DMS153 treated with DMSO at 0.1 percent for 48 hours (cell line): ENCODE results near the gene TEX10.
"Not testable (repeated sequence)": the region's sequence is repeated elsewhere in the genome, so short reads cannot be mapped to it uniquely, and the experiment has no call there.

Source experiments
- DNase-seq: peaks from one replicate; lab custom pipeline; 2025; ENCODE audit not compliant: unreplicated experiment; lab: John Stamatoyannopoulos, UW

Gene TEX10

DNA sequence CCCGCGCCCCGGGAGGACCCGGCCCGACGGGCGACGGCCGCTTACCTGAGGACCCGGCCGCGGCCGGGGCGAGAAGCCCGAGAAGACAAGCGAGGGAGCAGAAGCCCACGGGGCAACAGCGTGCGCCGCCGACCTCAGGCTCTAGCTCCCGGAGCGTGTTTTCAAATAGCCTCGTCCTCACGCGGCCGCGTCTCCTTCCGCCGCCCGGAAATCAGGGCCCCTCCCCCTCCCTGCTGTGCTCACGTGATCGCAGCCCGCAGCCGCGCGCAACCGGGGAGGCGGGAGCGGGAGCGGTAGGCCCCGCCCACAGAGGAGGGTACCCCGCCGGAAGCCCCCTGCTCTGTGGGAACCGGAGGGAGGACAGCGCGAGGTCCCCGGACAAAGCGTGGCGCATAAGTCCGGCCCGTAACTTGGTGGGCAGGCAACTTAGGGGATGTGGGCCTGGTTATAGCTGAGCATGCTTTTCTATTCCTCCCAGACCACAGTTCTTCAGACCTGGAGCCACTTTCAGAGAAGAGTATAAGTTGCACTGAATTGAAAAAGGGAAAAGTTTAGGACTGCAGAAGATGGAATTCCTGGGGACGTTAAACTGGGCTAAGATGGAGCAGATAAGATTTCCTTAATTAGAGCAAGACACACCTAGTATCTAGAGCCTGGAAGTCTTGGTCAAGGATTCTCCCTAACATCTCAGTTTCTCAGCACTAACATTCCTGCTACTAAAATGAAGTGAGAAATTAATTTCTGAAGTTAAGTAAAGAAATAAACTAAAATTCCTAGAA is at the start of gene TEX10:
Gene TEX10, minus strand, starts transcription at position 216 of the 779 bp plus-strand sequence. CDS start 3,579 bp downstream, outside the sequence.
- DNase-seq, result peak; percentile 48

DNA sequence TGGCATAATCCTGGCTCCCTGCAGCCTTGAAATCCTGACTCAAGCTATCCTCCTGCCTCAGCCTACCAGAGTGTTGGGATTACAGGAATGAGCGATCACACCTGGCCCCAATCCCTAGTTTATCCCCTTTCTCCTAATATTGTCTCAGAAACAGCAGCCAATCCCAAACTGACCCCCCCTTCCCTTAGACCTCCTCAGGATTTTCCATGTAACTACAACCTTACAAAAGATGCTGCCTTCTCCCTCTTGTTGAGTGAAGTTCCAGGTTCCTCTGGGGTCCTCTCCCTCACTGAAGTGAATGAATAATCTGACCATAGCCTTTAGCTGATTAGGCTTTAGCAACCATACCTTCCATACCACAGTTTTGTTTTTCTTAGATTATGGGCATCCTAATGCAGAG is 48.3 kb upstream of the TEX10 start:
- no peak for DNase-seq

DNA sequence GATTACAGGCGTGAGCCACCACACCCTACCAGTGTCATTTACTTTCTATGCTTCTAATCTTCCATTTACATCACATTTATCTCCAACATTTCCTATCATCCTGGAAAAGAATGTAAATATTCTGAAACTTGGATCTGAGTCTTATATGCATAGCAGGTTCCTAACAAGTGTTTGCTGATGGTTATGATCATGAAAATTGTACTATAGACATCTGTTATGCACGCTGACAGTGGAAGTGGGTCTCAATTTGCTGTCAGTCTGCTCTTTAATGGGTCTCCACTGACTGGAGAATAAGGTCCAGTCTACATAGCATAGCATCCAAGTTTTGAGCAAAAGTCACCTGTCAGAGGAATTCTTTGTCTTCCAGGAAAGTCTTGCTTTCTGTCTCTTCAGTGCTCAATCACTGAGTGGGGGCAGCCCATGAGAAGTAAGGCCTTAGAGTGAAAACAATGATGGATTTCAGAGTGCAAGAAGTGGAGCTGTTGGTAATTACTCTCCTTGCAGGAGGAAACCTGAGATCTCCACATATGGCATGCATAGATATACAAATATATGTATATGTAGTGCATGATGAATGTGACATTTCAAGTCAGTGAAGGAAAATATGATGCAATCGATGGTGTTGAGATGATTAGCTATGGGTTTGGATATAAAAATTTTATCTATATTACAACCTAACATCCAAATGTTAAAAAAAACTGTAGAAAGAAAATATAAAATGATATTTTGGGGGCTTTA is 45.0 kb upstream of the TEX10 start:
- no peak for DNase-seq

DNA sequence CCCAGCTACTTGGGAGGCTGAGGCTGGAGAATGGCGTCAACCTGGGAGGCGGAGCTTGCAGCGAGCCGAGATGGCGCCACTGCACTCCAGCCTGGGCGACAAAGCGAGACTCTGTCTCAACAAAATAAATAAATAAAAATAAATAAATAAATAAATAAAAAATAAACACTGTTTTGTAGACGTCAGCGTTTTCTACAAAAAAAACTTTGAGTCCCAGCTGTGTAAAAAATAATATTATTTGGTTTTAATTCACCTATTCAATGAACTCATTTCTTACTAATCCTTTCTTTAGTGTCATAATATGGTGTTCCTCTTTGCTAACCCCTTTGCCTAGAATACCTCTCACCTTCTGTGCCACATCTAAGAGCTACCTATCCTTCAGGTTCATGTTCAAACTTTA is 44.0 kb upstream of the TEX10 start:
- DNase-seq, result no peak

DNA sequence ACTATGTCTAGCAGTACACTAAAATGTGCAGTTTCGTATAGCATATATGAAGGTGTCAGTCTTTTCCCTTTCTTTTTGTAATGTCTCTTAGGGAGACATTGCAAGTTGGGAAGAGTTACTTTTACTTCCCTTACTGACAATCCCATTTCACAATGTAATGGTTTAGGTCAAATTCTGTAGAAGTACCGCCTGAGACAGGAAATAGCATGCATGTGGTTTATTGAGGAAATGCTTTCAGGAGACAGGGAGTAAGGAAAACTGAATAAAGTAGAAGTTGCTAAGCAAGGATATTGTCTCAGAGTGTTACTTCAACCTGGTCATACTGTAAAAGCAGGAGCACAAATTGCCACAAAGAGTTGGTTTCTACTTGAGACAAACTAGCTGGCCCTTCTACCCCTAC is 42.1 kb upstream of the TEX10 start:
- DNase-seq, result no peak

DNA sequence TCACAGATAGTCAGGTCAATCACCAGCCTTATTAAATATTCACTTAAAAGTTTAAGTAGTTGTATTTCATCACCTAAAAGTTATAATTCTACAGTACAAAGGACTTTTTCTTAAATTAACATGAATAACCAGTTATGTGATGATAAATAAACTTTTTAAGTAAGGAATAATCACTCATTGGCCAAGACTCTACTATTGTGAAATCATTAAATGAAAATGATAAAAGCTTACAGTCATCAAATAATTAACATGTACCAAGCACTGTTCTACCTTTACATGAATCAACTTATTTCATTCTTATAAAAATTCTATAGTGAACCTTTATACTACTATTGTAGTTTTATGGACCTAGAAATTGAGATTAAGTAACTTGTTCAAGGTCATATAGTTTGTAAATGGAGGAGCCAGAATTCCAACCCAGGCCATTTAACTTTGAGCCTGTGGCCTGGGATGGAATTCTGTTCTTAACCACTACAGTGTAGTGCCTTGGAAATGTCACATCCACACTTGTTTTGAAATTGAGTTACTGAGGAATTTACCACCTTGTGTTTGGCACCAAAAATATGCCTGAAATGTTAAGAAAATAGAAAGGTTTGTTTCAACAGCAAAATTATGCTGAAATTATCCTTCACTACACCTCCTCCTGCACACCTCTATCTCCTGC is 41.4 kb upstream of the TEX10 start:
- DNase-seq, result no peak

DNA sequence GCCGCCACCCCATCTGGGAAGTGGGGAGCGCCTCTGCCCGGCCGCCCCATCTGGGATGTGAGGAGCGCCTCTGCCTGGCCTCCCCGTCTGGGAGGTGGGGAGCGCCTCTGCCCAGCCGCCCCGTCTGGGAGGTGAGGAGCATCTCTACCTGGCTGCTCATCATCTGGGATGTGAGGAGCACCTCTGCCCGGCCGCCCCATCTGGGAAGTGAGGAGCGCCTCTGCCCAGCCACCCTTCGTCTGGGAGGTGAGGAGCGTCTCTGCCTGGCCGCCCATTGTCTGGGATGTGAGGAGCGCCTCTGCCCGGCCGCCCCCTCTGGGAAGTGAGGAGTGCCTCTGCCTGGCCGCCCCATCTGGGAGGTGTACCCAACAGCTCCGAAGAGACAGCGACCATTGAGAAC is 40.2 kb upstream of the TEX10 start:
- DNase-seq, result not testable (repeated sequence)

DNA sequence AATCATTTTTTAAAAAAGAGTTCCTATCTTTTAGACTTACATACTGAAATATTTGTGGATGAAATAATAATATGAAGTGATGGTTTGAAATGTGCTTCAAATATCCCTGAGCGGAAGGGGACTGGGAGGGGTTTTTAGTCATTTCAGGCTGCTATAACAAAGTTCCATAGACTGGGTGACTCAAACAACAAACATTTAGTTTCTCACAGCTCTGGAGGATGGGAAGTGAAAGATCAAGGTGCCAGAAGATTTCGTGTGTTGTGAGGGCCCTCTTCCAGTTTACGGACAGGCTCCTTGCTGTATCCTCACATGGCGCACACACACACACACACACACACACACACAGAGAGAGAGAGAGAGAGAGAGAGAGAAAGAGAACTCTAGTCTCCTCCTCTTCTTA is 27.1 kb upstream of the TEX10 start:
- no peak for DNase-seq

DNA sequence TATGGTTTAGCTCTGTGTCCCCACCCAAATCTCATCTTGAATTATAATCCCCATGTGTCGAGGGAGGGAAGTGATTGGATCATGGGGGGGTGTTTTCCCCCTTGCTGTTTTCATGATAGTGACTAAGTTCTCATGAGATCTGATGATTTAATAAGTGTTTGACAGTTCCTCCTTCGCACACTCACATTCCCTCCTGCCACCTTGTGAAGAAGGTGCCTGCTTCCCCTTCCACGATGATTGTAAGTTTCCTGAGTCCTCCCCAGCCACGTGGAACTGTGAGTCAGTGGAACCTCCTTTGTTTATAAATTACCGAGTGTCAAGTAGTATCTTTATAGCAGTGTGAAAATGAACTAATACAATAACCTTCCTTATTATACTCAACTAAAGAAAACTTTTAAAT is 24.3 kb upstream of the TEX10 start:
- DNase-seq, result no peak

DNA sequence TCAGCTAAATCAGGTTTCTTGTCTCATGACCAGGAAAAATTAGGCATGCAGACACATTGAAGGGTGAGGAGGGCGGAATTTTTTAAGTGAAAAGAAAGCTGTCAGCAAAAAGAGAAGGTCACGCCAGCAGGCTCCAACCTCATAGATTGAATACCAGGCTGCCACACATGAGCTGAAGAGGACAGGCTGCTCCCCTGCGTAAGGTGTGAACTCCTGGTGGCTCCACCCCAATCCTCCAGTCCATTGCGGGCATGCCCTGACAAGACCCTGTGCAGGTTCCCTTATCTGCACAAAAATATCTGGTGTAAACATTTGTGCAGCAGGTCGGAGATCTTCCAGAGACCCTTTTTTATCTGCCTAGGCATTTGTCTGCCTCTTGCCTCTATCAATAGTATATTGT is 22.9 kb upstream of the TEX10 start:
- no peak for DNase-seq

DNA sequence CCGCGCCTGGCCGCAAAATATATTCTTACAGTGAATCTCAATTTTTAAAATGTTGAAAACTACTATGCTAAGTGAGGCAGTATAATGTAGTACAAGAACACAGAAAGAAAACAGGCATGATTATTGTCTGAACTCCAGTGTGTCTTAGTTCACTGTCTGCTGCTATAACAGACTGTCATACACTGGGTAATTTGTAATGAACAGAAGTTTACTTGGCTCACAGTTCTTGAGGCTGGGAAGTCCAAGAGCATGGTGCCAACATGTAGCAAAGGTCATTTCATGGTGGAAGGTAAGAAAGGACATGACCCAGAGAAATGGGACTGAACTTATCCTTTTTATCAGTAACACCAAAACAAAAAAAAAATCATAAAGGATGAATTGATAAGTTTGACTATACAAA is 19.9 kb upstream of the TEX10 start:
- DNase-seq, result no peak

DNA sequence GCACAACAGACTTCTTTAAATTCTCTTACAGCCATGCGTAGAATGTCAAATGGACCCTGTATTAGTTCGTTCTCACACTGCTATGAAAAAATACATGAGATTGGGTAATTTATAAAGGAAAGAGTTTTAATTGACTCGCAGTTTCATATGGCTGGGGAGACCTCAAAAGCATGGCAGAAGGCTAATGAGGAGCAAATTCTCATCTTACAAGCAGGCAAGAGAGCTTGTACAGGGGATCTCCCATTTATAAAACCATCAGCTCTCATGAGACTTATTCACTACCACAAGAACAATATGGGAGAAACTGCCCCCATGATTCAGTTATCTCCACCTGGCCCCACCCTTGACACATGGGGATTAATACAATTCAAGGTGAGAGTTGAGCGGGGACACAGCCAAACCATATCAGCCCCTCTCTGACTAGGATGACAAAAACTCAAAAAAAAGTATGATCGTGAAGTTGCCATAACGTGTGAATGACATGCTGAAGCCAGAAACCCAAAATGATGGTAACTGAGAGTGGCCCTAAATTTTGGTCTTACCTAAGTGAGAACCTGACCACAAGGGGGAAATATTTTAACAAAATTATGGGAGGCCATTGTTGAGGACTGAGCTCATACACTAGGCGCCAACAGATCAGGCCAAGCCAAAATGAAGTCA is 17.5 kb upstream of the TEX10 start:
- no peak for DNase-seq

DNA sequence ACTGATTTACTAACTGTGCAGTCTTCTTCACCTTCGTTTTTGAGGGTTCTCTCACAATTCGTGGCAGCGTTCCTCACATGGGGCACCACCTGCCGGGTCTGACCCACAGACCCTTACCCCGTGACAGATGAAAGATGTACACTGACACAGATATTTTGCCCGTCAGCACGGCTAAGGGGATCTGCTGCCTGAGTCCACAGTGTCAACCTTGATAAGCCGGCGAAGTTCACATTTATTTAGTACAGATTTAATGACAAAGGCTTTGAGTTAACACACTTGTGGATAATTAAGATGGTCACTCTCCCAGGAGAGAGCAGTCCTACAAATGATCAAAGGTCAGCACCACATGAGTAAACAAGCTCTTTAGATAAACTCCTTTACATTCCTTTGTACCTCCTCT is 15.9 kb upstream of the TEX10 start:
- no peak for DNase-seq

DNA sequence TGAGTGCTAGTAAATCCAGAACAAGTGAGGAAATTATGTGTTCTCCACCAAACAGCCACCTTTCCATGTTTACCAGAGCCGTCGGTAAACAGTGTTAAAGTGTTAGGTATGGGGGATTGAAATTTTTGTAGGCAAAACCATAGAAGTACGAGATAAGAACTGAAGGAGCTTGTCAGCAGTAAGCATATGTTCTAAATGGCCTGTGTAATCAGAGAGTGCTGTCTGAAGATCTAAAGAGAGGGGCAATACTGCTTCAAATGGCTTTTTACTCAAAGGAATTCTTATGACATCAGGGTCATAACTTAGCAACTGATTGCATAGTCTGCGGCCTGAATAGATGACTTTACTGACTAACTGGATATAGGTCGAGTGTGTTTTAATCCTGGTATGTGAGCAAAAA is 13.4 kb upstream of the TEX10 start:
- no peak for DNase-seq

DNA sequence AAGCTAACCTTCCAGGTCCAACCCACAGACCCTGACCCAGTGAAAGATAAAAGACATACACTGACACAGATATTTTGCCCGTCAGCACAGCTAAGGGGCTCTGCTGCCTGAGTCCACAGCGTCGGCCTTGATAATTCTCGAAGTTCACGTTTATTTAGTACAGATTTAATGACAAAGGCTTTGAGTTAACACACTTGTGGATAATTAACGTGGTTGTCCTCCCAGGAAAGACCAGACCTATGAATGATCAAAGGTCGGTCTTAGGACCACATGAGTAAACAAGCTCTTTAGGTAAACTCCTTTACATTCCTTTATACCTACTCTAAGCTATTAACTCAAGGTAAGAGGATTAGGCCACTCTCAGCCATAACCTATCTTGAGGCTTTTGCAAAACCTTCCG is 11.3 kb upstream of the TEX10 start:
- no peak for DNase-seq

DNA sequence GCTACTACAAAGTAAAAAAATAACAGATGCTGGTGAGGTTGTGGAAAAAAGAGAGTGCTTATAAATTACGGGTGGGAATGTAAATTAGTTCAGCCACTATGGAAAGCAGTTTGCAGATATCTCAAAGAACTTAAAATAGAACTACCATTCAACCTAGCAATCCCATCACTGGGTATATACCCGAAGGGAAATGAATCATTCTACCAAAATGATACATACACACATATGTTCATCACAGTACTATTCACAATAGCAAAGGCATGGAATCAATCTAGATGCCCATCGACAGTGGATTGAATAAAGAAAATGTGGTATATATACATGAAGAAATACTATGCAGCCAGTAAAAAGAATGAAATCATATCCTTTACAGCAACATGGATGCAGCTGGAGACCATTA is 6.3 kb upstream of the TEX10 start:
- no peak for DNase-seq

DNA sequence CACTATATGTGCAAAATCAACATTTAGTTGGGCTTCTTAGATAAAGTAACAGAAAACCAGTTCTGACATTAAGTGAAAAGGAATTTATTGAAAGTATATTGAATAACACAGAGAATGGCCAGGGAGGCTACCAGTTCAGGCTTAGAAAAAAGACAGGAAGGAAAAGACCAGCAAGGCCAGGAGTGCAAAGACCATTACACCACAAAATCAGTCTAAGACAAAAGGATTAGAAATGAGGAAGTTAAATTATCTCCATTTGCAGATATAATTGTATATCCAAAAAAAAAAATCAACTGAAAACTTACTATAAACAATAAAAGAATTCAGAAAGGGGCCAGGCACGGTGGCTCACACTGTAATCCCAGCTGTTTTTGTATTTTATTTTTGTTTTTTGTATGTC is 4.8 kb upstream of the TEX10 start:
- DNase-seq, result no peak

DNA sequence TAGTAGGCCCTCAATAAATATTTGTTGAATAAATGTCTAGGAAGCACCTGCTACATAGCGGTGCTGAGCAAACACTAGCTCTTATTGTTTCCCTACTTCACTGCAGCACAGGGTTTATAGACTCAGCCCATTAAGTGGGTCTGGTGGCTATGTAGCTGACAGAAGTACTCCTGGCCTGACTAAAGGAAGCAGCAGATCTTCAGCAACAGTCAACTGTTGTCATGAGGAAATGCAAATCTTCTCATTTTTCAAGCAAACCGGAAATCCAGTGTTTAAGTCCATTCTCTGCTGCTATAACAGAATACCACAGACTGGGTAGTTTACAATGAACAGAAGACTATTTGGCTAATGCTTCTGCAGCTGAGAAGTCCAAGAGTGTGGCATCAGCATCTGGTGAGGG is 2.8 kb upstream of the TEX10 start:
- no peak for DNase-seq

DNA sequence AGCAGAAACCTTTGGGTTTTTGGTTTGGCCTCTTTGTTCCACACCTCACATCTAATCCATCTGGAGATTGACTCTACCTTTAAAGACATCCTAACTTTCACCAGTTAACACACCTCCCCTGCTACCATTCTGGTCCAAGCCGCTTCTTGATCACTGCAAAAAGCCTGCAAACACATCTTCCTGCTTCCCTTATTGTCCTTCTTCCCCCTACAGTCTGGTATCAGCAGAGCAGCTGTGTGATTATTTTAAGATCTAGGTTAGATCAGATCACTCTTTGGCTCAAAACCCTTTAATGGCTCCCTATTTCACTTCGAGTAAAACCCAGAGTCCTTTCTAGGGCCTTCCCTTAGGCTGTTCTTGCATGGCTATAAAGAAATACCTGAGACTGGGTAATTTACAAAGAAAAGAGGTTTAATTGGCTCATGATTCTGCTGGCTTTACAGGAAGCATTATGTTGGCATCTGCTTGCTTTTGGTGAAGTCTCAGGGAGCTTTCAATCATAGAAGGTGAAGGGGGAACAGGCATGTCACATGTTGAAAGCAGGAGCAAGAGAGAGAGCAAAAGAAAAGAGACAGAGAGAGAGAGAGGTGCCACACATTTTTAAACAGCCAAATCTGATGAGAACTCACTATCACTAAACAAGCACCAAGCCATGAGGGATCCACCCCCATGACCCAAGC is 1.5 kb upstream of the TEX10 start:
- no peak for DNase-seq

DNA sequence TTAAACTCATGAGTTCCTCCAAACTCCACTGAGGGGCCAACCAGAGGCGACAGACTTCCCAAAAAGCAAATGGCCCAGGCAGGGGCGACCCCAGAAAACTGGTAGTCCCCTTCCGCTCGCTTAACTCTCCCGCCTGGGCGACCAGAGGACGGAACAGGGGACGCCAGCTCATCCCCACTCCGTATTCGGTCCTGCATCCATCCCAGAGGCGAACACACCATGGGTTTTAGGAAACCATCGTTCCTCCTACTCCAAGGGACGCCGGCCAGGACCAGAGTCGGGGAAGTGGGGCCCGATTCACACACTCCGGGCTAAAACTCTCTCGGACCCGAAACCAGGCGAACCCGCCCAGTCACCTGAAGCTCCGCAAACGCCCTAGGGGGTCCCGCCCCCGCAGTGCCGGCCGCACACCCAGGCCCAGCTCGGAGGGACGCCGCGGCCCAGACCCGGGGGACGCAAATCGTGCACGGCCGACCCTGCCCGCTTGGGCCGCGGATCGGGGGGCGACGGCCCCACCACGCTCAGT is 478 bp downstream of the TEX10 start:
- no peak for DNase-seq

DNA sequence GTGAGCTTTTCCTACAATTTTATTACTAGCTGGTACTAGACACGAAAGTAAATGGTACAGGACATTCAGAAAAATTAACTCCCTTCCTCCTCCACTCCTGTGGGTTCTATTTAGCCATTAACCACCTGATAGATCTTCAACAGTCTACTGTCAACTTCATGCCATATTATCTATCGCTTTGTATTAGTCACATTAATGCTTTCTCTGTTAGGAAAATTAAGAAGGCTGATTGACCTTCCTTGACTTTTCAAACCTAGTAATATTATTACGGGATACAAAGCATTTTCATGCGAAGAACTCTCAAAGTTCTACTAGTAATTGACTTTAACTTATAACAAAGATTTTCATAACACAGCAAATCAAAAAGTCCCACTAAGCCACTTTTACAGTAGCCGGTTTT is 1.2 kb downstream of the TEX10 start:
- DNase-seq, result no peak
